ENCODE measurements around the gene HBEGF.

The HBEGF gene, protein sequence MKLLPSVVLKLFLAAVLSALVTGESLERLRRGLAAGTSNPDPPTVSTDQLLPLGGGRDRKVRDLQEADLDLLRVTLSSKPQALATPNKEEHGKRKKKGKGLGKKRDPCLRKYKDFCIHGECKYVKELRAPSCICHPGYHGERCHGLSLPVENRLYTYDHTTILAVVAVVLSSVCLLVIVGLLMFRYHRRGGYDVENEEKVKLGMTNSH

DNA sequence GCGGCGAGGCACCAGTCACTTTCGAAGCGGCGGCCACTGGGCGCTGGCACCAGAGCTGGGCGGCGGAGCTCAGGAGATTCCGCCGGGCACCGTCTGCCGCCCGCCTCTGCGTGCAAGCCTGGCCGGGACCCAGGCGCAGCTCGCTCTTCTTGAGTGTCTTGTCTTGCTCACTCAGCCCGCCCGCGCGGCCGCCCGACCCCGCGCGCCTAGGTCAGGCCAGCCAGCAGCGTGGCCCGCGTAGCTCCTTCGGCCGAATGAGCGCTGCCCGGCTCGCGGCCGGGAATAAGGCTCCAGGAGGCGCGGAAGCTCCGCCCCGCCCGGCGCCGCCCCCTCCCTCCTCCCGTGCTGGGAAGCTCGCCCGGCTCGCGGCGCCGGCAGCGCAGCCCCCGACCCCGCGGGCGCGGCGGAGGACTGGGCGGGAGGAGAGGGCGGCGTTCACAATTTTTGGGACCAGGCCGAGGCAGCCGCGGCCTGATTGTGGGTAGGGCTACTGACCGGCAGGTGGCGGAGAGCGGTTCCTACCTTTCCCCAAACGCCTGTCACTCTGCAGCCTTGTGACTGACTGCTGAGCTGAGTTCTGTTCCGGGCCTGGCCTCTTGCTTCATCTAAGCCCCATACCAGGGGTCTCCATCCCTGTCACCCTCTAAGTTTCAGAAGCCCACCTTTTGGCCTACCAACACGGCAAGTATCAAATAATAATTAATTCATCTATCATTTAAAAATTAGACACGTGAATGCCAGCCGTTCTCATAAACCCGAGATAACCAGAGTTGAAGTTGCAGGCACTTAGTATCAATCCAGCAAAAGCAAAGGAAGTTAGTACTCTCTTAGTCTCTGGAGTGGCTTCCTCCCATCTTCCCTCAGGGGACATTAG lies at the start of gene HBEGF:
TSS of gene HBEGF (minus strand) at position 256 of the 874 bp plus-strand sequence. CDS start 275 bp downstream, outside the sequence.
- peak; percentile 48 for DNase-seq

DNA sequence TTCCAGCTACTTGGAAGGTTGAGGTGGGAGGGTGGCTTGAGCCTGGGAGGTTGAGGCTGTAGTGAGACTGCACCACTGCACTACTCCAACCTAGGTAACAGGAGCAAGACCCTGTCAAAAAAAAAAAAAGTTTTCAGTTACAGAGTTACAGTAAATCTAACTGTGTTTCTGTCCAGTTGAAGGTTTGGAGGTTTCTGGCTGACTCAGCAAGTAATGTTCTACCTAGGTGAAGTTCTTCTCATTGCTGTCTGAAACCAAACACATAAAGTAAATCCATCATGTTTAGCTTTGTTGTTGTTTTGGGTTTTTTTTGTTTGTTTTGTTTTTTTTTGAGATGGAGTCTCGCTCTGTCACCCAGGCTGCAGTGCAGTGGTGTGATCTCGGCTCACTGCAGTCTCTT lies 47.3 kb upstream of the HBEGF start:
- no peak for DNase-seq

DNA sequence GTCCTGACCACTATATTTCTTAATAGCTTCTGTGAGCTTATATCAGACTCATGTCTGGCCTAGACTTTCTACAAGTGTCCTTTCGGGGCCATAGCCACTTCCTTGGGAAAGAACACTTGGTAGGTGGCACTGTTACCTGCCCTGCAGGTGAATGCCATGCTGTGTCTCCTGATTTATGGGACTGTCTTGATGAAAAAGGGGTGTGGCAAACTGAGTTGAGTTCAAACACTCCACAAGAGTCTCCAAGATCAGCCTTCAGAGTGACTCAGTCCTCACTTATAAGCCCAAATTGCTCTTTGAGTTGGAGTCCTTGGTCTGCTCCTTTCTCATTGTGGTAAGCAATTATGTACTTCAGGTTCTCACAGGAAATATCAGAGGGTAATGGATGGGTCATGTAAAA lies 45.3 kb upstream of the HBEGF start:
- no peak for DNase-seq

DNA sequence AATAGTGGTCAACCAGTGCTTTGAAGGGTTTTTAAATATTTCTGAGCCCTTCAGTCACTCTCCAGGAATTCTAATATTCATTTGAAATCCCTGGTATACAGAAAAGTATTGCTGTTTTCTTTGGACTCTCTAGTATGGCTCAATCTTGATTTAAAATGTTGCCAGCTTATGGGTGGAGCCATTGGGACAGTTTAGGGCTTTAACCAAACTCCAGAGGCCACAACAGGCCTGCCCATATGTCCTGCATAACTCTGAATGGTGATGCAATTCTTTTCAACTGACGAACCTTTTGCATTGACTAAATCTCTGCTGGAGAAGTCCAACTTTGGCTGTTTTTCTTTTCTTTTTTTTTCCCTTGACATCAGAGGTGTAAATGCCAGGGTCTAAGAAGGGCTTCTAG lies 44.9 kb upstream of the HBEGF start:
- no peak for DNase-seq

DNA sequence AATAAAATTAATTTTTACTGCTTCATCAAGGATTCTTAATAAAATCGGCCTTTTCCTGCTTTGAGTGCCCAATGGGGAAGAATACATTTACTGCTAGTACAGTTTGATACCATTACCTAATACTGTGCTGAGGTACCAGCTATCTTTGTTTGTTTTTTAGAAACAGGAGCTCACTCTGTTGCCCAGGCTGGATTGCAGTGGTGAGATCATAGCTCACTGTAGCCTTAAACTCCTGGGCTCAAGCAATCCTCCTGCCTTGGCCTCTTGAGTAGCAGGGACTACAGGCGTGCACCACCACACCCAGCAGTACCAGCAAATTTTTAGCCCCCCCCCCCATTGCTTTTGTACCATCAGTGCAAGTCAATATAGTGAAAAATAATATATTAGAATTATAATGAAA lies 41.6 kb upstream of the HBEGF start:
- DNase-seq = no peak

DNA sequence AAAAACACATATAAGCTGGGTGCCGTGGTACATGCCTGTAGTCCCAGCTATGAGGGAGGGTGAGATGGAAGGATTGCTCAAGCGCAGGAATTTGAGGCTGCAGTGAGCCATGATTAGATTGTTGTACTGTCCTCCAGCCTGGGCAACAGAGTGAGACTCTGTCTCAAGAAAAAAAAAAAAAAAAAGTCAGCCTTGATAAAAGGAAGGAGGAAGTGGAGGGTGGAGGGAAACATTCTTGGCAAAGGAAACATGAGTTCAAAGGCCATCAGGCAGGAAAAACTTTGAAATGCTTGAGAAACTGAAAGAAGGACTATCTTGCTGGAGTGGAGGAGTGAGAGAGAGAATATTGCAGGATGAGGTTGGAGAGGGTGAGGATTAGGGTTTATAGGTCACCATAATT lies 36.9 kb upstream of the HBEGF start:
- no peak for DNase-seq

DNA sequence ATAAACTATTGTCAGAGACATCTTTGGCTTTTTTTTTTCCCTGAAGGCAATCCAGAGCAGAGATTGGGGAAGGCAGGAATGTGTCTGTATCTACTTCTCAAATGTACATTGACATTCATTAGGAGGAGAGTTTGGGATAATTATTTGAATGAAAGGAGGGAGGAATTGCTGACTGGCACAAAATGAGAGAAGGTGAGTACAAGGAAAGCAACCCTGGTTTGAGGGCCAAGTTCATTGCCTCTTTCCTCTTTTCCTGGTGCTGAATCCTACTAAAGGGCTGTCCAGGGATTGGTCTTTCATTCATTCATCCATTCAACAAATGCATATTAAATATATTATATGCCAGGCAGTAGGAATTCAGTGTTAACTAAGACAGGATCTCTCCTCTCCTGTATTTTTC lies 36.5 kb upstream of the HBEGF start:
- no peak for DNase-seq

DNA sequence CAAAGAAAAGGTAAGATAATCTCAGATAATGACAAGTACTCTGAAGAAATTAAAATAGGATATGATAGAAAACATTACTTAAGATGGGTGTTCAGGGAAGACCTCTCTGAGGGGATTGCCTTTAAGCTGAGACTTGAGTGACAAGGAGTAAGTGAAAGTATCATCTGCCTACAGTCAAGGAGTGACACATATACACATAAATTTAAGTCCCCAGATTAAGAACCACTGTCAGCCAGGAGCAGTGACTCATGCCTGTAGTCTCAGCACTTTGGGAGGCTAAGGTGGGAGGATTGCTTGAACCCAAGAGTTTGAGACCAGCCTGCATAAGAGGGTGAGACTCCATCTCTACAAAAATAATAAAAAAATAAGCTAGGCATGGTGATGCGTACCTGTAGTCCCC lies 35.6 kb upstream of the HBEGF start:
- DNase-seq = no peak

DNA sequence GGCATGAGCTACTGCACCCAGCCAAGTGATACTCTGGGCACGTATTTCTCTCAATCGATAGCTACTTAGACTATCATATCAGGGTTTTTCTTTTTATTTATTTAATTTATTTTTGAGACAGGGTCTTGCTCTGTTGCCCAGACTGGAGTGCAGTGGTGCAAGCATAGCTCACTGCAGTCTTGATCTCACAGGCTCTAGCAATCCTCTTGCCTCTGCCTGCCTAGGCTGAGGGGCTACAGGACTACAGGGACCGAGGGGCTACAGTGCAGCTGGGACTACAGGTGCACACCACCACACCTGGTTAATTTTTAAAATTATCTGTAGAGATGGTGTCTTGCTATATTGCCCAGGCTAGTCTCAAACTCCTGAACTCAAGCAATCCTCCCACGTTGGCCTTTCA lies 34.9 kb upstream of the HBEGF start:
- DNase-seq = no peak

DNA sequence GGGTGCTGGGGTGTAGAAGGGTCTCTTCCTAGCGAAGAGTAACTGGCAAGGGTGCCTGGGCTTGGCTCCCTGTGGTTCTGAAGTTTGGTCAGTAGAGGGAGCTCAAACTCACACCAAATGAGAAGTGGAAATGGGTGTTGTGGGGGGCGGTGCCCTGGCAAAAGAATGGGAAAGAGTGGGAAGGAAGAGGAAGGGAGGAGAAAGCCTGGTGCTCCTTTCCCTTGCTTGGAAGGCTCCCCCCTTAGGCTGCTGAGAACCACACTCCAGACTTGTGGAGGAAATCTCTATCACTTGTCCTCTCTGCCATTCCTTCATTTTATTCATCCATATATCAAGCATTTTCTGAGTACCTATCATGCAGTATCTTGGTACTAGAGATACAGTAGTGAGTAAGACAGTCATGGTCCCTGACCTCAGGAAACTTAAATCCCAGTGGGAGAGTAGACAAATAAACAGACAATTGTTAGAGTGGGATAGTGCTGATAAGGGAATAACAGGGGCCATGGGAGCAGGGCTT lies 26.6 kb upstream of the HBEGF start:
- peak; percentile 40 for DNase-seq

DNA sequence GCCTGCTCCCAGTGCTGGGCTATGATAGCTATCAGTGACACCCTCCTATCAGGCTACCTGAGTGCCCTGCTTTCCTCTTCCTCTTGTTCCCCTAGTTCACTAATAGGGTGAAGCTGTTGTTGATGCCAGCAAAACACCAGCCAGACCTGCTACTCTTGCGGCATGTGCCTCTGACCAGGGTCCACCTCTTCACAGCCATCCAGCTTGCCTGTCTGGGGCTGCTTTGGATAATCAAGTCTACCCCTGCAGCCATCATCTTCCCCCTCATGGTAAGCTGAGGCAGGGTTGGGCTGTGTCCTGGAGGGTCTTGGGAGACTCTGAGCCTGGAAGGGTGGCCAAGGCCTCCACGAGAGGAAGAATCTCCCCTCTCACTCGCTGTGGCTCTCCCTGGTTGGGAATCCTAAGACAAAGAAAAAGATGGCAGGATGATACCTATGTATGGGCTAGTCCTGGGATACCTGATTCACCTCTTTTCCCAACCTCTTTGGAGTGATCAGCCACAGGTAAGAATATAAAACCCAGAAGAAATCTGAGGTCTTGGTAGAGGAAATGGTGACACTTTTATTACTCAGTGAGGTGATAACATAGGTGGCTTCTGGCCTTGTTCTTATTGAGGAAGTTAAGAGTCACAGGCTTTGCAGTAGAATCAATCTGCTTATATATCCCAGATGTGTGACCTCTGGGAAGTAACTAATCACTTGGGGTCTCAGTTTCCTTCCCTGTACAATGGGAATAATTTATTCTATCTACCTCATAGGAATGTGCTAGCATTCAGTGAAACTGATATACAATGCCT lies 25.2 kb upstream of the HBEGF start:
- DNase-seq = no peak

DNA sequence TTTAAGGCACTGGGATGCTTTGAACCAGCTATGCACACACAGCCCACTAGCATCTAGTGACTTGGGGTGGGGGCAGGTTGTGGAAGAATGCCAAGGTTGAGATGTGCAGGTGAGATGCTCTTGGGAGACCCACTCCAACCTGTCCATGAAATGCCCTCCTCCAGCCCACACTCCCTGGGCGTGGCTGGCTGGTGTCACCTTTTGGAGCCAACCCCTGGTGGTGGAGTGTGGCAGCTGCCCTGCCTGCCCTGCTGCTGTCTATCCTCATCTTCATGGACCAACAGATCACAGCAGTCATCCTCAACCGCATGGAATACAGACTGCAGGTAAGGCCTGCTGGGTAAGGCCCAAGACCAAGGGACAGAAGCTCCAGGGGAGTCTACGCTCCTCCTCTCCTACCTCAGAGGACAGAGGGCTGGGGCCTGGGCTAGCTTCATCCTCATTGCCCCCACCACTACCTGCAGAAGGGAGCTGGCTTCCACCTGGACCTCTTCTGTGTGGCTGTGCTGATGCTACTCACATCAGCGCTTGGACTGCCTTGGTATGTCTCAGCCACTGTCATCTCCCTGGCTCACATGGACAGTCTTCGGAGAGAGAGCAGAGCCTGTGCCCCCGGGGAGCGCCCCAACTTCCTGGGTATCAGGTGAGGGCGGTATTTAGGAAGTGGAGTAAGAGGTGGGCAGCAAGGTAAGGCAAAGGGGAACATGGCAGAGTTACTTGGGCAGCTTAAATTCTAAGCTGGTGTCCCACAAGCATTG lies 21.0 kb upstream of the HBEGF start:
- DNase-seq = no peak

DNA sequence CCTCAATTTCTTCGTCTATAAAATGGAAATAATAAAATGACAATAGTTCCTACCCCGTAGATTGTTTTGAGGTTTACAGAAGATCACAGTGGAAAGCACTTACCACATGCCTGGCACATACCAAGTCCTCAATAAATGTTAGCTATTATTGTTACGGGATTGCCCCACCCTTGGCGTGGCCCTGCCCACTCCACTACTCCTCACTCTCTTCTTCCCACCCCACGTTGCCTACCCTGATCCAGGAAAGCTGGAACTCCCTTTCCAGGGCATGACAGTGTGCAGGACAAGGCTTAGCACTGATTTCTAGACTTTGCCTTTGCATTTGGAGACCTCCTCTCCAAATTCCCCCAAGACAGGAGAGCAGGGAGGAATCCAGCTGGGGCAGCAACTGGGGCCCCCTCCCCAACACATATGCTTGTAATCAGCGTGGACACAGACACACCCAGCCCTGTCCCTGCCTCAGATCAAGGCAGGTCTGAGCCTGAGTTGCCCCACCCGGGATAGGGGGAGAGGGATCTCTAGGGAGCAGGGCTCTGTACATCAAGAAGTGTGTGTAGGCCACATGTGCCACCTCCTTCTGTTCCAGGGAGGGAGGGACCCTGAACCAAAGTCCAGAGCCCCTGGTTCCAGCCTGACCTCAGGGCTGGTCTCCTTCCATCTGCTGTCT lies 20.3 kb upstream of the HBEGF start:
- DNase-seq = no peak

DNA sequence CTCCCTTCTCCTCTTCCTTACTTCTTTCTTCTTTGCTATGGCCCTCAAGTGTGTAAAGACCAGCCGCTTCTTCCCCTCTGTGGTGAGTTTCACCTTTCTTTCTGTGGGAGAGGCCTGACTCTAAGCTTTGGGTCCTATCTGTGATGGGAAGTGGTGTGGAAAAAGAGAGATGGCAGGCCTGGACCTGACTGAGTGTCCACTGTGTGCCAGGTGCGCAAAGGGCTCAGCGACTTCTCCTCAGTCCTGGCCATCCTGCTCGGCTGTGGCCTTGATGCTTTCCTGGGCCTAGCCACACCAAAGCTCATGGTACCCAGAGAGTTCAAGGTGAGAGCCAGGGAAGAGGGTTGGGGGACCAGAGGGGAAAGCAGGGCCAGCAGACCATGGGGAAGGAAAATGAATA lies 19.5 kb upstream of the HBEGF start:
- no peak for DNase-seq

DNA sequence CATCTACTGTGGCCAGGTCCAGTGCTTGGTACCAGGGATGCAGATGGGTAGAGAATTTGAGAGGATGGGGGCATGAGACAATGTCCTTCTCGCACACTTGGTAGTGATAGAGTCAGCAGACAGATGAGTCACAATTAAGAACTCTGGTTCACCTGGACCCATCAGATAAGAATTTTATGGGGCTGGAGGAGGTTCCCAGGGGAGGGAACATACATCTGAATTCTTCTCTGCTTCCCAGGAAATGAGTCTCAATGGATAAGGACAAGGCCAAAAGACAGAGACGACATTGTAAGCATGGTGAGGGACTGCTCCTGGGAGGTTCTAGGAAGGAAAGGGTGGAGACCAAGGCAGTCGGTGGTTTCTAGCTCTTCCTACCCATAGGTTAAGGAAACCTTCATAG lies 18.9 kb upstream of the HBEGF start:
- DNase-seq = no peak

DNA sequence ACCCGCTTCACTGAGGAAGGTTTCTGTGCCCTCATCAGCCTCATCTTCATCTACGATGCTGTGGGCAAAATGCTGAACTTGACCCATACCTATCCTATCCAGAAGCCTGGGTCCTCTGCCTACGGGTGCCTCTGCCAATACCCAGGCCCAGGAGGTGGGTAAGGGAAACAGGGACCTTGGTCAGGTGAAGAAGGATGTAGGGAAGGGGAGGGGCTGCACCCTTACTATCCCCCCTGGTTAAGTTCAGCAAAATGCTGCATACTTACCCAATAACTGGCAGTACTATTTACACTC lies 18.0 kb upstream of the HBEGF start:
- no peak for DNase-seq

DNA sequence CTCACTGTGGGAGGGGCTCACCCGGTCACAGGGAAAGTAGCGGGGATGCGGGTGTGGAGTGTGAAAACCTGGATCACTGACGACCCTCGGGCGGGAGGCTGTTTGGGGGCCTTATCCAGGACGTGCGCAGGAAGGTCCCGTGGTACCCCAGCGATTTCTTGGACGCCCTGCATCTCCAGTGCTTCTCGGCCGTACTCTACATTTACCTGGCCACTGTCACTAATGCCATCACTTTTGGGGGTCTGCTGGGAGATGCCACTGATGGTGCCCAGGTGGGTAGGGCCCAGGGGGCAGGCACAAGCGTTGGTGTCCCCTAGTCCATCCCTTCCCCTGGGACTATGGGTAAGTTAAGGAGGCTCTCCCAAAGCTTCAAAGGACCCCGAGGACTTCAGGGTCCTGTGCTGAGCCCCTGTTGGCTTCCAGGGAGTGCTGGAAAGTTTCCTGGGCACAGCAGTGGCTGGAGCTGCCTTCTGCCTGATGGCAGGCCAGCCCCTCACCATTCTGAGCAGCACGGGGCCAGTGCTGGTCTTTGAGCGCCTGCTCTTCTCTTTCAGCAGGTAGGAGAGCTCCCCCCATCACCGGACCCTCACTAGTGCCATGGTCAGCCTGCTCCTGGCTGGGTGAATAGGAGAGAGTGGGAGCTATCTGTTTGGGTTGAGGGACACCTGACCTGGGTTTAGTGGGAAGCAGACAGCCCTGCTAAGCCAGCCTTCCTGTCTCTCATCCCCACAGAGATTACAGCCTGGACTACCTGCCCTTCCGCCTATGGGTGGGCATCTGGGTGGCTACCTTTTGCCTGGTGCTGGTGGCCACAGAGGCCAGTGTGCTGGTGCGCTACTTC lies 17.4 kb upstream of the HBEGF start:
- no peak for DNase-seq

DNA sequence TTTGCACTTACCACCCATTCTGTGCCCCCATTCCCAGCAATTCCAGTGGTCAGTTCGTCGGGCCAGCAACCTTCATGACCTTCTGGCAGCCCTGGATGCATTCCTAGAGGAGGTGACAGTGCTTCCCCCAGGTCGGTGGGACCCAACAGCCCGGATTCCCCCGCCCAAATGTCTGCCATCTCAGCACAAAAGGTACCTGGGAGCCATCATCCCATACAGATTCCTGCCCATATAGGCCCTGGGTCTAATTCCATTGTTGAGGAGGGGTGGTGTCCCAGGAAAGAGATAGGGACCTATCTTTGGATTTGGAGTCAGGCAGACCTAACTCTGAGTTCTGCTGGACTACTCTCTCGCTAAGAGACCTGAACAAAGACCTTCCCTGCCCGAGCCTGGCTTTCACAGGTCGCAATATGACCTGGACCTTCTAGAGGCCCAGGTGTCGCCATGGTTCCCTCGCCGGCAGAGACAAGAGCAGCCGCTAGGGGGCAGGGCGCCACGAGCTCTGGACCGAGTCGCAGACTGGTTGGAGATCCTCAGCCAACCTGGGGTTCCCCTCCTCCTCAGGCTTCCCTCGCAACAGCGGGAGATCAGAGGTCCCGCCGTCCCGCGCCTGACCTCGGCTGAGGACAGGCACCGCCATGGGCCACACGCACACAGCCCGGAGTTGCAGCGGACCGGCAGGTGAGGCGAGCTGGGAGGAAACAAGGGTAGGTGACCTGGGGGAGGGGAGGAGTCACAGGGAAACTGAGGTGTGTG lies 16.6 kb upstream of the HBEGF start:
- DNase-seq = no peak

DNA sequence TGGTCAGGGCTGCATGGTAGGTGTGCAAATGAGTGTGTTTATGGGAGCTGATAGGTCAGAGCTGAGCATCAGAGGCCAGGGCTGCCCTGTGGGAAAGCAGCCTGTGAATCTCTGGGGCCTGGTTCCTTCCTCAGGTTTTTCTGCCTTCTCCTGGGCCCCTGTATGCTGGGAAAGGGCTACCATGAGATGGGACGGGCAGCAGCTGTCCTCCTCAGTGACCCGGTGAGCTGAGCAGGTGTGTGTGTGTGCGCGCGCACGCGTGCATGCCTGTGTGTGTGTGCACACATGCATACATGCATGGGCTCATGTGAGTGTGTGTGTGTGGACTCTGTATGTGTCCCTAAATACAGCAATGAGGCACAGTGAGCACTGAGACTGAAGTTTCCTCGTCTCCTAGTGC lies 15.9 kb upstream of the HBEGF start:
- DNase-seq = no peak

DNA sequence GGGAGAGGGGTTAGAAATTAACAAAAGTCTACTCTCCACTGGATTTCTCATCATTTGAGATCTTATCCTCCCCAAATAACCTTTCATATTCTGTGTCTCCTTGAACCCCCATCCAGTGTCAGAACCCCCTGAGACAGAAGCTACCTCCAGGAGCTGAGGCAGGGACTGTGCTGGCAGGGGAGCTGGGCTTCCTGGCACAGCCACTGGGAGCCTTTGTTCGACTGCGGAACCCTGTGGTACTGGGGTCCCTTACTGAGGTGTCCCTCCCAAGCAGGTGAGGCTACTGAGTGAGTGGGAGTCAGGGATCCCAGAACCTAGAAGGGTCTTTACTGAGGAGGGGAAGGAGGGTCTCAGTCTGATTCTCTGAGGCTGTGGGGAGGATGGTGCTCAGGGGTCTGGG lies 15.5 kb upstream of the HBEGF start:
- no peak for DNase-seq

All from NCI-H1105 treated with DMSO at 0.1 percent for 48 hours (cell line).